HCT116 (cell line): ENCODE measurements around the gene MT2A. TPM values are rescaled to one million over a fixed set of nuclear protein-coding genes. Genes with fewer than 3 reads are reported as not detected.

Experiments
- ATAC-seq: fragments of 200-7000 bp; cut with Tn5 transposase; 2 replicates; pipeline ENCODE4 v1.9.1; 2020; ENCODE audit warnings: mild to moderate bottlenecking, moderate library complexity
- BruUV-seq: library from RNA; stranded (reverse); fragments of 400-500 nt; replicated peaks from 2 replicates; lab custom pipeline; 2021; lab: Mats Ljungman, UMichigan
- CTCF ChIA-PET: fragments of 300-600 bp; sonication (Branson Sonifier 250); formaldehyde crosslinking; loops from one replicate; lab custom pipeline; 2021; ENCODE audit warnings: antibody characterized with exemption; lab: Charles Lee
- POLR2A ChIA-PET: fragments of 300-600, 350-600 bp; sonication (Branson Sonifier 250); formaldehyde crosslinking; loops from one replicate; lab custom pipeline; 2021; ENCODE audit warnings: antibody characterized with exemption; lab: Charles Lee
- RAD21 ChIA-PET, 2 experiments: fragments of 300-600 bp; sonication (Branson Sonifier 250); formaldehyde crosslinking; loops; one replicate each; lab custom pipeline; 2023; ENCODE audit warnings: low total read pairs in 2 of 2; ENCODE audit not compliant: uncharacterized antibody in 2 of 2, unreplicated experiment in 2 of 2, low non-redundant PET in 1 of 2; lab: Charles Lee
- DNase-seq: peaks from one replicate; pipeline ENCODE4 v3.0.0-alpha.2; 2010; ENCODE audit warnings: low read depth, low spot score
- H2AFZ ChIP-seq: fragments of 200-600 bp; shearing (Covaris generic), sonication (generic); 2 replicates; pipeline ENCODE4 v1.6.1; 2017; ENCODE audit warnings: low read depth, mixed run types, mixed read lengths, antibody characterized with exemption, low read length; ENCODE audit not compliant: poor library complexity, severe bottlenecking
- H3K27ac ChIP-seq: 2 replicates; pipeline ENCODE4 v1.5.1; 2012; ENCODE audit warnings: low read depth, low read length
- H3K27me3 ChIP-seq: fragments of 200-600 bp; sonication (generic); 2 replicates; pipeline ENCODE4 v1.6.1; 2016; ENCODE audit warnings: mixed run types, low read length, mixed read lengths; ENCODE audit not compliant: insufficient read depth
- H3K36me3 ChIP-seq, 2 experiments: fragments of 200-500 bp in 1 of 2; fragments of 200-600 bp in 1 of 2; sonication (Bioruptor generic) in 1 of 2; sonication (generic) in 1 of 2; 2 replicates each; pipeline versions ENCODE4 v1.5.1 to v1.6.1; 2014 to 2016; ENCODE audit warnings: low read length in 2 of 2, inconsistent platforms in 1 of 2, mixed read lengths in 1 of 2, mixed run types in 1 of 2; ENCODE audit not compliant: insufficient read depth in 2 of 2, control insufficient read depth in 1 of 2
- H3K4me1 ChIP-seq, 2 experiments: fragments of 200-600 bp in 1 of 2; sonication (generic) in 1 of 2; 2 replicates each; pipeline versions ENCODE4 v1.5.1 to v1.6.1; 2012 to 2017; ENCODE audit warnings: low read length in 2 of 2, inconsistent platforms in 1 of 2, mild to moderate bottlenecking in 1 of 2, mixed read lengths in 1 of 2, mixed run types in 1 of 2, moderate library complexity in 1 of 2; ENCODE audit not compliant: insufficient read depth in 2 of 2, control insufficient read depth in 1 of 2
- H3K4me2 ChIP-seq: fragments of 200-600 bp; sonication (generic); 2 replicates; pipeline ENCODE4 v1.6.1; 2017; ENCODE audit warnings: mixed run types, low read length, mixed read lengths
- H3K4me3 ChIP-seq, 2 experiments: fragments of 200-600 bp in 1 of 2; sonication (generic) in 1 of 2; replicated peaks in 1 of 2; 2 replicates each; pipeline ENCODE4 v1.5.1; 2011 to 2016; ENCODE audit warnings: low read length in 2 of 2, control low read depth in 1 of 2, low read depth in 1 of 2, mild to moderate bottlenecking in 1 of 2, mixed read lengths in 1 of 2, mixed run types in 1 of 2
- H3K79me2 ChIP-seq: fragments of 200-600 bp; sonication (generic); 2 replicates; pipeline ENCODE4 v1.6.1; 2017; ENCODE audit warnings: mild to moderate bottlenecking, mixed run types, low read length, moderate library complexity, mixed read lengths; ENCODE audit not compliant: insufficient read depth
- H3K9ac ChIP-seq: fragments of 200-600 bp; sonication (generic); 2 replicates; pipeline ENCODE4 v1.6.1; 2016; ENCODE audit warnings: low read length, mixed read lengths
- H3K9me2 ChIP-seq: fragments of 200-600 bp; sonication (generic), shearing (Covaris generic); 2 replicates; pipeline ENCODE4 v1.6.1; 2017; ENCODE audit warnings: mixed run types, mild to moderate bottlenecking, moderate library complexity; ENCODE audit not compliant: insufficient read depth
- H3K9me3 ChIP-seq, 2 experiments: fragments of 200-500 bp in 1 of 2; fragments of 200-600 bp in 1 of 2; sonication (Bioruptor generic) in 1 of 2; sonication (generic) in 1 of 2; 2 replicates each; pipeline ENCODE4 v1.6.1; 2014 to 2017; ENCODE audit warnings: low read length in 2 of 2, mixed read lengths in 2 of 2, inconsistent platforms in 1 of 2, low read depth in 1 of 2, mild to moderate bottlenecking in 1 of 2, mixed run types in 1 of 2, moderate library complexity in 1 of 2; ENCODE audit not compliant: control insufficient read depth in 1 of 2, insufficient read depth in 1 of 2
- H4K20me1 ChIP-seq: fragments of 200-600 bp; sonication (generic), shearing (Covaris generic); 2 replicates; pipeline ENCODE4 v1.6.1; 2017; ENCODE audit warnings: mixed run types, mild to moderate bottlenecking, moderate library complexity; ENCODE audit not compliant: insufficient read depth
- CEBPB ChIP-seq: IDR thresholded peaks from 2 replicates; pipeline ENCODE4 v1.6.1; 2012; ENCODE audit warnings: low read depth
- CTCF ChIP-seq, 3 experiments: fragments of 200-600 bp in 1 of 3; sonication (generic) in 1 of 3; IDR thresholded peaks in 2 of 3; conservative IDR thresholded peaks in 1 of 3; 2 replicates each; pipeline ENCODE4 v1.5.1; 2012 to 2017; ENCODE audit warnings: low read depth in 2 of 3, low read length in 2 of 3, antibody characterized with exemption in 1 of 3, borderline replicate concordance in 1 of 3, control low read depth in 1 of 3, mild to moderate bottlenecking in 1 of 3, mixed read lengths in 1 of 3, mixed run types in 1 of 3, moderate library complexity in 1 of 3; ENCODE audit not compliant: insufficient read depth in 1 of 3
- EGR1 ChIP-seq: IDR thresholded peaks from 2 replicates; pipeline ENCODE4 v1.6.1; 2012; ENCODE audit warnings: low read depth
- ELF1 ChIP-seq: IDR thresholded peaks from 2 replicates; pipeline ENCODE4 v1.6.1; 2012; ENCODE audit warnings: low read depth, borderline replicate concordance
- EZH2 ChIP-seq: fragments of 200-600 bp; sonication (generic); IDR thresholded peaks from 2 replicates; pipeline ENCODE4 v1.6.1; 2017; ENCODE audit warnings: antibody characterized with exemption, mixed run types
- EZH2phosphoT487 ChIP-seq: fragments of 200-600 bp; IDR thresholded peaks from 2 replicates; pipeline ENCODE4 v1.6.1; 2018; ENCODE audit warnings: antibody characterized with exemption, borderline replicate concordance
- JUND ChIP-seq: IDR thresholded peaks from 2 replicates; pipeline ENCODE4 v1.6.1; 2012
- MAX ChIP-seq: IDR thresholded peaks from 2 replicates; pipeline ENCODE4 v1.6.1; 2012
- POLR2A ChIP-seq: IDR thresholded peaks from 2 replicates; pipeline ENCODE4 v1.7.0; 2011; ENCODE audit warnings: borderline replicate concordance; ENCODE audit not compliant: insufficient read depth, insufficient read length; ENCODE audit errors: extremely low read depth
- REST ChIP-seq: IDR thresholded peaks from 2 replicates; pipeline ENCODE4 v1.6.1; 2012; ENCODE audit warnings: low read depth
- SIN3A ChIP-seq: IDR thresholded peaks from 2 replicates; pipeline ENCODE4 v1.6.1; 2012; ENCODE audit warnings: low read depth
- SP1 ChIP-seq: IDR thresholded peaks from 2 replicates; pipeline ENCODE4 v1.6.1; 2012; ENCODE audit warnings: low read depth
- SRF ChIP-seq: IDR thresholded peaks from 2 replicates; pipeline ENCODE4 v1.6.1; 2012; ENCODE audit warnings: low read depth
- ZFX ChIP-seq: fragments of 450-650 bp; IDR thresholded peaks from 2 replicates; pipeline ENCODE4 v1.6.1; 2017
- ZNF274 ChIP-seq: fragments of 200-500 bp; sonication (Bioruptor generic); IDR thresholded peaks from 2 replicates; pipeline ENCODE4 v1.6.1; 2014; ENCODE audit warnings: mild to moderate bottlenecking, low read depth, low read length, inconsistent platforms
- intact Hi-C: fragments of 100-400 bp; cut with micrococcal nuclease; formaldehyde crosslinking; loops from 2 replicates; pipeline ENCODE4 v1.10.0; 2022
- total RNA-seq: library from RNA; stranded (reverse); gene quantifications from one replicate; pipeline ENCODE4 v1.2.1, GENCODE V29; 2021; ENCODE audit not compliant: unreplicated experiment
- TF ChIP-seq, protein P1 (sequence below): IDR thresholded peaks from 2 replicates; pipeline ENCODE4 v1.6.1; 2012

MT2A gene
- total RNA-seq, 1 experiment from 2014 or later = 710 TPM

DNA sequence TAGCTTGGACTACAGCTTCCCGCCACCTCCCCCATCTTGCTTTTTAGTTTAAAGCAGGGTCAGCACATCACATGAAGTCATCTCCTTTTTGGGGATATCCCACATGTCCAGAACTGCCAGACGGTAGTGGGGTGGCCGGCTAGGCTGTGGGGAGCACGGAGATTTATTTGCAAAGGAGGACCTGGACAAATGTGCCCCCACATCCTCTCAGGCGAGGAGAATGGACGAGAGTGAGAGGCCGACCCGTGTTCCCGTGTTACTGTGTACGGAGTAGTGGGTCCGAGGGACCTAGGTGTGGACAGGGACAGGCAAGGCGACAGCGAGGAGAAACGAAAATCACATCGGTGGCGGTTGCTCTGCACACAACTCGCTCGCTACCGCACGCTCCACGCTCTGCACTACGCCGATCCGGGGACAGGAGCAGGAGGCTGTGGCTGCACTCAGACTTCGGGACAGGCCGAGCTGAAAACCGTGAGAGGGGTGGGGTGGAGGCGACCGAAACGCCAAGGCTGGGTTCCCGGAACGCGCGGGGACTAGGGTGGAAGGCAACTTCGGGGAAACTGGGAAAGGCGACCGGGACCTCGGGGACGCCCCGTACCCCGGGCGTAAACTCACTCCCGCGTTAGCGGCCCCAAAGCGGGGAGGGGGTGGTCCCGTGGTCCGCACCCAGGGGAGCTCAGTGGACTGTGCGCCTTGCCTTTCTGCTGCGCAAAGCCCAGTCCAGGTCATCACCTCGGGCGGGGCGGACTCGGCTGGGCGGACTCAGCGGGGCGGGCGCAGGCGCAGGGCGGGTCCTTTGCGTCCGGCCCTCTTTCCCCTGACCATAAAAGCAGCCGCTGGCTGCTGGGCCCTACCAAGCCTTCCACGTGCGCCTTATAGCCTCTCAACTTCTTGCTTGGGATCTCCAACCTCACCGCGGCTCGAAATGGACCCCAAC, 29.7 kb downstream of the MT2A start, which contains the start of gene MT1A:
Gene MT1A (plus strand): TSS at position 853 of the 937 bp plus-strand sequence. CDS start 73 bp downstream, at position 926.
- RAD21 ChIA-PET = no interaction called here
- Histone ChIP-seq H3K27ac (no peak within 1 kb of the TSS), H3K27me3 (no peaks in the 10 kb centered on the region), H3K4me2 (no peak within 1 kb of the TSS)
- TF ChIP-seq EGR1 (no peak), EZH2 (no peak), SP1 (no peak), EZH2phosphoT487 (no peak), ZFX (no peak), CEBPB (no peak), MAX (no peak), REST (no peak), SRF (no peak), CTCF (IDR thresholded peaks at IDR 0.05 in 2 of 3, conservative IDR thresholded peaks at IDR 0.05 in 1 of 3; ENCODE audit: borderline replicate concordance in 1 of 3, insufficient read depth in 1 of 3, low read depth in 2 of 3, low read length in 2 of 3) (no peak), POLR2A (no peak), JUND (no peak), ELF1 (no peak), SIN3A (no peak), ZNF274 (no peak)
- TF ChIP-seq, protein P1, sequence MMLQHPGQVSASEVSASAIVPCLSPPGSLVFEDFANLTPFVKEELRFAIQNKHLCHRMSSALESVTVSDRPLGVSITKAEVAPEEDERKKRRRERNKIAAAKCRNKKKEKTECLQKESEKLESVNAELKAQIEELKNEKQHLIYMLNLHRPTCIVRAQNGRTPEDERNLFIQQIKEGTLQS = no peak
- TF ChIP-seq, all 23 proteins: peak for 0
- Histone ChIP-seq H3K36me3 (no peaks in the 10 kb centered on the region), H3K9me2 (no peaks in the 10 kb centered on the region), H2AFZ (no peak within 1 kb of the TSS), H3K9ac (no peak within 1 kb of the TSS), H4K20me1 (no peaks in the 10 kb centered on the region), H3K4me1 (peaks cover 4 to 9% of the 10 kb centered on the region in 2 experiments; a peak in 2 of 4 replicates), H3K9me3 (no peaks in the 10 kb centered on the region), H3K4me3 (no peak within 1 kb of the TSS), H3K79me2 (no peaks in the 10 kb centered on the region)
- DNase-seq (no peak), ATAC-seq (no peak)
- intact Hi-C loops = no loop called here
- CTCF ChIA-PET = no interaction called here
- no TSS peak for BruUV-seq
- POLR2A ChIA-PET = interaction anchor here (1.9 kb wide), 1 partner anchor 12 kb away, joined by 8 read pairs; the partner anchor contains the start of gene MT1E
